Measurements from ENCODE around the gene ADORA3.

ADORA3 gene

GRCh38 chr1:111474521-111474920 is 28.9 kb downstream of the ADORA3 start:
- no peak for DNase-seq (ENCODE audit: low read depth)

GRCh38 chr1:111474106-111474505 is 29.3 kb downstream of the ADORA3 start:
- no peak for DNase-seq (ENCODE audit: low read depth)

- no peak for DNase-seq (ENCODE audit: low read depth)
Measured at GRCh38 chr1:111471538-111471937, 31.9 kb downstream of the ADORA3 start.

GRCh38 chr1:111471012-111471411 is 32.4 kb downstream of the ADORA3 start:
- DNase-seq (ENCODE audit: low read depth): peak; percentile 79

DNA sequence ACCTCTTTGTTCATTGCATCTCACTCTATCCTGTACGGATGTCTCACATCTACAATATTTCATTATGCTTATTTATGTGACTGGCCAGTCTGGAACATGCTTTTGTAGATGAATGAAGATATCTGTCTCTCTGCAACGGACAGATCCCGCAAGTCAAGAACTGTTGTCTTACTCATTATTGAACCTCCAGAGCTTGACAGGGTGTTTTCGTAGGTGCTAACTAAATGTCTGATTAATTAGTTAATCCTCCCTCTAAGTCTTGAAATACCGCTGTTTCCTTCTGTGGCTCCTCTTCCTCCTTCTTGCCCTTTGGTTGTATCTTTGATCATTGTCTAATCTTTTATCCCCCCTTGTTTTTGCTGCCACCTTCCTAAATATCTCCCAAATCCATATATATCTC is 32.8 kb downstream of the ADORA3 start:
- DNase-seq (ENCODE audit: low read depth): no peak

GRCh38 chr1:111469539-111469938 is 33.9 kb downstream of the ADORA3 start:
- DNase-seq (ENCODE audit: low read depth): no peak

- no peak for DNase-seq (ENCODE audit: low read depth)
Measured at GRCh38 chr1:111468717-111469100, 34.7 kb downstream of the ADORA3 start.

DNA sequence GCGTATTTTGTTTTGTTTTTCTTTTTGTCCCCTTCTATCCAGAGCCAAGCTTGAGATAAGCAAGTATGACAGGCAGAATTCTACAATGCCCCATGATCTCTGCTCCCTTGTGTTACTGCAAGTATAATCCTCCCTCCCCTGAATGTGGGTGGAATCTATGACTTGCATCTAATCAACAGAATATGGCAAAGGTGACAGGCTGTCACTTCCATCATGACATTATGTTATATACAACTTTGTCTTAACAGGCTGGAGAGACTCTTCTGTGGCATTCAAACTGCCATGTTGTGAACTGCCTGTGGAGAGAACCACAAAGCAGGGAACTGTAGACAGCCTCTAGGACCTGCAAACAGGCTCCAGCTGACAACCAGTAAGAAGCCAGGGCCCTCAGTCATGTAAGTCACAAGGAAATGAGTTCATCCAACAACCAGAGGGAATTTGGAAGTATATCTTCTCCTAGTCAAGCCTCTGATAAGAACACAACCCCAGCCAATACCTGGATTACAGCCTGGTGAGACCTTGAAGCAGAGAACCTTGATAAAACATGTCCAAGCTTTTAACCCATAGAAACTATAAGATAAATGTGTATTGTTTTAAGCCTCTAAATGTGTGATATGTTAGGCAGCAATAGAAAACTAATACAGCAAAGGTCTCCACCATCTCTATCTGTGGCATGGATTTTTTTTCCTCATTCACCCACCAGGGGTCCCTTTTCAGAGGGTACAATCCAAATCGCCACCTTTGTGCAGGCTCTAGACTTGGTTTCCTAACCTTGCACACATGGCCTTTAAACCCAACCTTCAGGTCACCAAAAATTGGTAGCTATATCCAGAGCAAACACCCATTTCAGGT is 35.3 kb downstream of the ADORA3 start:
- no peak for DNase-seq (ENCODE audit: low read depth)

DNA sequence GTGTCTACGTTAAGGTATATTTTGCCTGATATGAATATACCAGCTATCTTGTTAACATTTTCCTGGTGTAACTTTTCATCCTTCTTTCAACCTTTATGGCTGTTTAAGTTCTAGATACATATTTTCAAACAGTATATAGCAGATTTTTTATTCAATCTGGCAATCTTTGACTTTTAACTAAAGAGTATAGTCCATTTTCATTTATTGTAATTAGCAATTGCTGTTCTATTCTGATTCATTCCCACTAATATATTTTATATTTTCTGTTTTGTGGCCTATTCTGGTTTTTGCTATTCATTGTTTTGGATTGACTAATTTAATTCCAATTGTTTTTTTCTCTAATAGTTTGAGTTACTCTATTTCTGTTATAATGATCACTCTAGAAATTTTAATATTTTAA is 37.0 kb downstream of the ADORA3 start:
- DNase-seq (ENCODE audit: low read depth): no peak

GRCh38 chr1:111465754-111466153 is 37.7 kb downstream of the ADORA3 start:
- no peak for DNase-seq (ENCODE audit: low read depth)

DNA sequence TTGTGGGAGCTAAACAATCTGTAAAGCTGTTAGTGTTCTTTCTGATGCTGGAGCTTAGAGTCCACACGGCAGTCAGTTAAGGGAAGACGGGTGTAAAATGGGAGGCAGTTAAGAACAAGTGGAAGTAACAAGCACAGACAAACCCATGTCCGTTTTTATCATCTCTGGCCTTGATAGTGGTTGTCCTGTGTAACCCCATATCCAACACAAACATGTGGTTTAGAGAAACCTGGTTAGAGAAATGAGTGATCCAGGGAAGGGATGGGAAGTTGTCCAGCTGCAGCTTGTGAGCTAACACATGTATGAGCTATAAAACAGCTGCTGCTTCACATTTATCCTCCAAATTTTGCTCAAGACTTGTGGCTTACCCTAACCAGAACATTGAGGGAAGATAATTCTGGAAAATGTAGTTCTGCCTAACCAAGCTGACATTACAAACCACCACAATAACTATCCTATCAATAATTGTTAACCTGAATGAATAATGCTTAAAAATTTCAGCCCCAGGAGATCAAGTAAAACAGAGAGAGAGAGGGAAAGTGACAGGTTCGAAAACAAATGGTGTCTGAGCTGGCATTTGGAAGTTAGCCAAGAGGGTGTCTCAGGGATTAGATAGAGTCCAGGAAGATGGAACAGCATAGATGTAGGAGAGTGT is 40.3 kb downstream of the ADORA3 start:
- DNase-seq (ENCODE audit: low read depth): no peak

DNA sequence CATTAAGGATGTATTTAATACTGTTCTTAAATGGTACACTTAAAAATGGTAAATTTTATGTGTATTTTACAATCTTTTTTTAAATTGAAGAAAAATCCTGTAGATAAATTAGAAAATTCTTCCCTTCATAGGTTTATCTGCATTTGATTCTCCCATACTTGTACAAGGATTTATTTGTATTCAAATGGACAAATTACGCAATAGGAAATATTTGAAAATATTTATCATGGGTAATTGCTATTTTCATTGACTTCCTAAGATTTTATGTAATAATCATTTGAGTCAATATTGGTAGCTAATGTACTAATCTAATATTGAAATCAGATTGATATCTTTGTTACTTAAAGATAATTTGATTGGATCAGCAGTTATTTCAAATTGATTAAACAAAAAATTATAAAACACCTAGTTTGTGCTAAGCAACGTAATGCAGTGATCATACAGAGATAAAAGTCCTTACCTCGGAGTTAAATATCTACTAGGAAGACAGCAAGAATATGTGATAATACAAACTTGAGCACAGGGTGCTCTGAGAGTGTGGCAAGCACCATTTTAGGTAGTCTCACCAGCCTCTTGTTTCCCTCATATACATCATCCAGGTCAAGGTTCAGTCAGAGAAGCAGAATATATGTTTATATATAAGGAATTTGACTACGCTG is 40.9 kb downstream of the ADORA3 start:
- DNase-seq (ENCODE audit: low read depth): no peak

- no peak for DNase-seq (ENCODE audit: low read depth)
Measured at GRCh38 chr1:111461765-111462164, 41.7 kb downstream of the ADORA3 start.

DNA sequence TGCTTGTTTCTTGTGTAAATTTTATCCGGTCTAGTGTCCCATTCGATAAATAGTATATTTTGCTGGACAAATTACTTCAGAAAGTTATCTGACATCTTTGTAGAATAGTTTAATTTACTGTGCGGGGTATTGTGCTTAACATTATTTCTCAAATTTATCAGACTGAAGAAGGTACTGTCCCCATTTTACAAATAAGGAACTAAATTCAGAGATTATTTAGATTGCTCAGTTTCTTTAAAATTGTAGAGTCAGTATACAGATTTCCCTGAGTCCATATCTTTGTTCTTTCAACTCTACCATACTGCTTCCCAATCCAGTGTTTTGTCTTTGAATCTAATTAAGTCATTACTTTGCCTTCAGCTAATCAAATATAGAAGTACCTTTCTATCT is 47.8 kb downstream of the ADORA3 start:
- DNase-seq (ENCODE audit: low read depth): no peak

GRCh38 chr1:111454859-111455641 is 48.4 kb downstream of the ADORA3 start:
- no peak for DNase-seq (ENCODE audit: low read depth)

GRCh38 chr1:111453706-111454105 is 49.7 kb downstream of the ADORA3 start:
- DNase-seq (ENCODE audit: low read depth): no peak

GRCh38 chr1:111452581-111452980 is 50.9 kb downstream of the ADORA3 start:
- DNase-seq (ENCODE audit: low read depth): no peak

- no peak for DNase-seq (ENCODE audit: low read depth)
Measured at GRCh38 chr1:111450185-111450584, 53.2 kb downstream of the ADORA3 start.

GRCh38 chr1:111449703-111450017 is 53.8 kb downstream of the ADORA3 start:
- DNase-seq (ENCODE audit: low read depth): no peak
